KOPT-K1 (cell line): ENCODE results near the gene CACNA1D.
"Not testable (repeated sequence)": the region's sequence is repeated elsewhere in the genome, so short reads cannot be mapped to it uniquely, and the experiment has no call there.

Experiments used
- H3K27ac ChIP-seq: fragments of 200-600 bp; sonication (generic); 2 replicates; pipeline ENCODE4 v1.5.1; 2016; ENCODE audit warnings: antibody characterized with exemption, mild to moderate bottlenecking, low read depth, low read length; ENCODE audit not compliant: poor library complexity, severe bottlenecking
- H3K36me3 ChIP-seq: fragments of 200-600 bp; sonication (generic); 2 replicates; pipeline ENCODE4 v1.5.1; 2017; ENCODE audit warnings: antibody characterized with exemption, mild to moderate bottlenecking, low read length, moderate library complexity; ENCODE audit not compliant: insufficient read depth
- H3K9me3 ChIP-seq: fragments of 200-600 bp; sonication (generic); 2 replicates; pipeline ENCODE4 v1.5.1; 2017; ENCODE audit warnings: antibody characterized with exemption, low read length, mild to moderate bottlenecking; ENCODE audit not compliant: insufficient read depth, poor library complexity, severe bottlenecking

Gene CACNA1D

GRCh38 chr3:53649816-53650215, 155.4 kb downstream of the CACNA1D start:
- no peak overlapping the region for H3K27ac ChIP-seq
- peaks cover 17% of the 10 kb centered on the region for H3K9me3 ChIP-seq
- H3K36me3 ChIP-seq = no peaks in the 10 kb centered on the region

DNA sequence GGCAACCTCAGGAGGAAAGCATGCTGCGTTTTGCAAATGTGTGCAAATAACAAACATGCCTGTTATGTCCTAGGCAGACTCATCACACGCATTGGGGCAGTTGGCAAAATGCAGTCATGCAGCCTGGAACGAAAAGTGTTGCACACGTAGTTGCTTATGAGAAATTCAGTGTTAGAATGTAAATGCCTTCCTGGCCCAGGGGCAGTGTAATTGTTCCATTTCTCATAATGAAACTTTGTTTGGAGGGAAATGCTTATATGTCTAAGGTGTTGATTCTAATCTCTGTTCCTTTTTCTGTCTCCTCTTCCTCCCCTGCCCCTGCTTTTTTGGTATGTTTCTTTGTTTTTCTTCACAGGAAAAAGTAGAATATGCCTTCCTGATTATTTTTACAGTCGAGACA, 156.0 kb downstream of the CACNA1D start:
- Histone ChIP-seq H3K9me3 (peaks cover 23% of the 10 kb centered on the region), H3K27ac (no peak overlapping the region)

GRCh38 chr3:53650928-53651661, 156.7 kb downstream of the CACNA1D start:
- Histone ChIP-seq H3K27ac (no peak overlapping the region), H3K9me3 (peaks cover 23% of the 10 kb centered on the region), H3K36me3 (no peaks in the 10 kb centered on the region)

More for the DNA sequence above, 156.0 kb downstream of the CACNA1D start:
- H3K36me3 ChIP-seq = no peaks in the 10 kb centered on the region

GRCh38 chr3:53651927-53652326, 157.5 kb downstream of the CACNA1D start:
- Histone ChIP-seq H3K9me3 (peaks cover 23% of the 10 kb centered on the region), H3K36me3 (no peaks in the 10 kb centered on the region), H3K27ac (no peak overlapping the region)

- Histone ChIP-seq H3K27ac (no peak overlapping the region), H3K9me3 (peaks cover 43% of the 10 kb centered on the region), H3K36me3 (no peaks in the 10 kb centered on the region)
Measured at GRCh38 chr3:53657651-53658050, 163.2 kb downstream of the CACNA1D start.

DNA sequence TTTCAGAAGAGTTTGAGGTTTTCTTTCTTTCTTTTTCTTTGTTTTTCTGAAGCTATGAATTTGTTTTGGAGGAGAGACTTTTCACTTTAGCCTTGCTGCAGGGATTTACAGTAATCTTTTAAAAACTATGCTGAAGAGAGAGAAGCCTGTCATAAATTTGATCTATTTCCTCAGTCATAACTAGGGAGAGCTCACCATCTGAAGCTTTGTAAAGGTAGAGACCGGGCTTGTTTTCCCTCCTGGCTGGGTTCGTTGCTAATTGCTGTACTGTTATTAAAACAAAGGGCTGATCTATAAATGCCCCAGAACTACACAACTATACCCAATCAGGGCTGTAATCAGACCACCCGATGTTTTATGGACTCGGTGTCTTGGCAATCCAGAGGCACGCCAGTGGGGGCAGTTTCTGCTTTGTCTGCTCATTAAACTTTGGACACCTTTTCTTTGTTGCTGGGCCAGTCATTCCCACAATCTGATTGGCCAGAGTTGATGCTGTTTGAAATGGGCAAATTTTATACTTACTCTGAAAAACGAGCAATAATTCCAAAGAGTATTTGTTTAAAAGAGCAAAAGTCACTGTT, 164.3 kb downstream of the CACNA1D start:
- Histone ChIP-seq H3K36me3 (no peaks in the 10 kb centered on the region), H3K9me3 (peaks cover 42% of the 10 kb centered on the region), H3K27ac (no peak overlapping the region)

DNA sequence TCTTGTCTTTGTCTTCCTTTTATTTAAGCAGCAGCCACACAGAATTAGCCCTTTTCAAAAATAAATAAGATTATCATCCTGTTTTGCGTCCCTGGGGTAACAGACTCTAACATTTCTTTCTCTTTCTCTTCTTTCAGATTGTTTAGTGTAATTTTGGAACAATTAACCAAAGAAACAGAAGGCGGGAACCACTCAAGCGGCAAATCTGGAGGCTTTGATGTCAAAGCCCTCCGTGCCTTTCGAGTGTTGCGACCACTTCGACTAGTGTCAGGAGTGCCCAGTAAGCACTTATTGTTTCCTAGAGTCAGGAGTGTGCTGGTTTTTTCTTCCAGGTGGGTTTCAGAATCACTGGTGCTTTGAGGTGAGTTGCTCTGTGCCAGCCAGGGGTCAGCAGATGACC, 165.6 kb downstream of the CACNA1D start:
- H3K9me3 ChIP-seq = peaks cover 48% of the 10 kb centered on the region

GRCh38 chr3:53661480-53661879, 167.1 kb downstream of the CACNA1D start:
- no peak overlapping the region for H3K27ac ChIP-seq
- peaks cover 44% of the 10 kb centered on the region for H3K9me3 ChIP-seq
- H3K36me3 ChIP-seq = no peaks in the 10 kb centered on the region

More for the DNA sequence above, 165.6 kb downstream of the CACNA1D start:
- no peak overlapping the region for H3K27ac ChIP-seq
- H3K36me3 ChIP-seq = no peaks in the 10 kb centered on the region

DNA sequence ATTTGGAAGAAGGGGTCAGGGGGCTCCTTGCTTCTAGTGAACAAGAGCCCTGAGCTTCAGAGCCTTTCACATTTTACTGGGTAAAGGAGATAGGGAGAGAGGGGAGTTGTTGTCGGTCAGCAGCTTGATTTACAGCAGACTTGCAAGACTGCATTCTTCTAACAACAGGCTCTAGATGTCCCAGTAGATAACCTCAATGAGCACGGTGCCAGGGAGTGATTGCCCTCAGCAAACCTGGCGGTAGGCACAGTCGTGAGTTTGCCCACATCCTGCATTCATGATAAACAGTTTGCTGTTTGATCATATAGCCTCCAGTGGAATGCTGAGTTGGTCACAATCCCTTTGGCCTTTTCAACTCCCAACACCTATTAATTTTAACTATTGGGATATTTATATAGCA, 170.4 kb downstream of the CACNA1D start:
- H3K9me3 ChIP-seq = peaks cover 44% of the 10 kb centered on the region
- H3K27ac ChIP-seq, H3K36me3 ChIP-seq: not testable (repeated sequence)

DNA sequence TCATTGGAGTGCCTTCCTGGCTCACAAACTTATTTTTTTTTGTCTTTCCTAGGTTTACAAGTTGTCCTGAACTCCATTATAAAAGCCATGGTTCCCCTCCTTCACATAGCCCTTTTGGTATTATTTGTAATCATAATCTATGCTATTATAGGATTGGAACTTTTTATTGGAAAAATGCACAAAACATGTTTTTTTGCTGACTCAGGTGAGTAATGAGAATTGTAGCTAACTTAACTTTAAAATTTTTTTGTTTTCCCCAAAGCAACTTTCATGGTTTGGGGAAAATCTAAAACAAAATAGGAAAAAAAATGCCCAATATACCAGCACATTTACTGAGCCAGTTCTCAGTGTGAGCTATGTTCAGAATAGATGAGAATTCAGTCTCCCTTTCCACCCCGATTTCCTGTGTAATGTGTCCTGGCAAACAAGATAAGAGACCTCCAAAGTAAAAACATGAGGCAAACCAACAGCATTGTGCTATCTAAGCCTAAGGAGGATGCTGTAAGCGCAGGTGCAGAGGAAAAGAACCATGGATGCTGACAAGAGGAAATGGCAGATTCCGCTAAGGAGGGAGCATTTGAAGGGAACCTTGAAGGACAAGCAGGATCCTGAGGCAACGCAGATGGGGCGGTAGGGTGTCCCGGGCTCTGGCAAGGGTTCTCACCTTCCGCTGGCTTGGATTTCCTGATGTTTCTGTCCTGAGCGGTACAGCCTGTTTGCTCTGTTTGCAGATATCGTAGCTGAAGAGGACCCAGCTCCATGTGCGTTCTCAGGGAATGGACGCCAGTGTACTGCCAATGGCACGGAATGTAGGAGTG, 171.4 kb downstream of the CACNA1D start:
- H3K9me3 ChIP-seq = peaks cover 35% of the 10 kb centered on the region
- H3K27ac ChIP-seq = no peak overlapping the region
- no peaks in the 10 kb centered on the region for H3K36me3 ChIP-seq

- Histone ChIP-seq H3K27ac (no peak overlapping the region), H3K36me3 (no peaks in the 10 kb centered on the region), H3K9me3 (peaks cover 12% of the 10 kb centered on the region)
Measured at GRCh38 chr3:53668872-53669271, 174.5 kb downstream of the CACNA1D start.

DNA sequence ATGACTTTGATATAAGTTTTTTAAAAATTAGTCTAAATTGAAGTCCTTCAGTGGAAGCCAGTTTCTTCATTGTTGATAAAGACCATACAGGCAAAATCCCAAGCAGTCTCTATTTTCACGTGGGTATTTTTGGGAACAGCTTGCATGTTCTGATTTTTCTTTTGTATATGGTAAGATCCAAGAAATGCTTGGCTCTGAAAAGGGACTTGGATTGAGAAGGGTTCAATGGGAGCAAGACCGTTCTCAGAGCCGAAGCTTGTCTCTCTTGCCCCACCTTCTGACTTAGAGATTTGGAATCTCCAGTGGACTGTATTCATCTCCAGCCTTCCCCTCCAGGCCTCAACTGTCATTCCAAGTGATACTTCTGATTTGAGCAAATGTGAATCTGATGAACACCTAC, 176.3 kb downstream of the CACNA1D start:
- no peaks in the 10 kb centered on the region for H3K9me3 ChIP-seq
- no peak overlapping the region for H3K27ac ChIP-seq
- H3K36me3 ChIP-seq = no peaks in the 10 kb centered on the region

- H3K9me3 ChIP-seq = no peaks in the 10 kb centered on the region
- no peaks in the 10 kb centered on the region for H3K36me3 ChIP-seq
- no peak overlapping the region for H3K27ac ChIP-seq
Measured at GRCh38 chr3:53671192-53671960, 177.0 kb downstream of the CACNA1D start.

- H3K36me3 ChIP-seq = no peaks in the 10 kb centered on the region
- H3K27ac ChIP-seq = no peak overlapping the region
- no peaks in the 10 kb centered on the region for H3K9me3 ChIP-seq
Measured at GRCh38 chr3:53671961-53672299, 177.5 kb downstream of the CACNA1D start.

DNA sequence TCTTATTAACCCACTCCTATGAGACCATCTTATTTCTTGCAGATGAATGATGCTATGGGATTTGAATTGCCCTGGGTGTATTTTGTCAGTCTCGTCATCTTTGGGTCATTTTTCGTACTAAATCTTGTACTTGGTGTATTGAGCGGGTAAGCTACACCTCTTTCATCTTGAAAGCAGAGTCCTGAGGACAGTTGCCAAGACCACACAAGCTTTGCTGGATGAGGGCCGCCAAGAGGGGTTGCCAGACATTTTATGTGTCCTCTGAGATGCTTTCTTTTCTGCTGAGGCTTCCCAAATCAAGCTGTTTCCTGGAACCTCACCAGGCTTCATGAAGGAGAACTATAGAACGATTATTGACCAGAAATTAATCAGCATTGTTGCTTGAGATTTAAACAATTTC, 178.6 kb downstream of the CACNA1D start:
- Histone ChIP-seq H3K27ac (no peak overlapping the region), H3K9me3 (no peaks in the 10 kb centered on the region), H3K36me3 (no peaks in the 10 kb centered on the region)
